Peyer's patch (tissue), 4 donors: ENCODE measurements around the gene XYLT1. TPM values are rescaled to one million over a fixed set of nuclear protein-coding genes. Genes with fewer than 3 reads are reported as not detected.

Source experiments
- DNase-seq, 3 donors: peaks; one replicate each; pipeline ENCODE4 v3.0.0-alpha.2; 2017 to 2019
- H3K27ac ChIP-seq, 4 donors: fragments of 200-600 bp; sonication (generic); one replicate each; pipeline ENCODE4 v1.5.1; 2016 to 2019
- H3K27me3 ChIP-seq, 2 donors: fragments of 200-600 bp; sonication (generic); one replicate each; pipeline ENCODE4 v1.5.1; 2019
- H3K36me3 ChIP-seq, 3 donors: fragments of 200-600 bp; sonication (generic); one replicate each; pipeline ENCODE4 v1.5.1; 2016 to 2019
- H3K4me1 ChIP-seq, 4 donors: fragments of 200-600 bp; sonication (generic); one replicate each; pipeline ENCODE4 v1.5.1; 2016 to 2019
- H3K4me3 ChIP-seq, 4 donors: fragments of 200-600 bp; sonication (generic); 1 replicate in 3 of 4; 2 replicates in 1 of 4; pipeline ENCODE4 v1.5.1; 2016 to 2019; ENCODE audit warnings: mild to moderate bottlenecking in 1 of 4
- H3K9me3 ChIP-seq, 4 donors: fragments of 200-600 bp; sonication (generic); one replicate each; pipeline ENCODE4 v1.5.1; 2016 to 2019; ENCODE audit warnings: mild to moderate bottlenecking in 1 of 4
- POLR2A ChIP-seq, 2 donors: fragments of 450-650 bp; IDR thresholded peaks; one replicate each; pipeline ENCODE4 v1.5.1; 2017; ENCODE audit warnings: antibody characterized with exemption in 2 of 2, mild to moderate bottlenecking in 2 of 2, moderate library complexity in 2 of 2
- total RNA-seq, 4 donors: library from RNA; depleted of rRNA; stranded (reverse); fragments of >200 nt; gene quantifications; one replicate each; pipeline ENCODE4 v1.1.0, GENCODE V29; 2016
- TF ChIP-seq, protein P1 (sequence below), 6 experiments: fragments of 450-650 bp in 4 of 6; fragments of 200-600 bp in 2 of 6; sonication (generic) in 1 of 6; IDR thresholded peaks; one replicate each; pipeline ENCODE4 v1.5.1; 2017 to 2019; ENCODE audit warnings: antibody characterized with exemption in 6 of 6, mild to moderate bottlenecking in 3 of 6, moderate library complexity in 1 of 6

The XYLT1 gene
- total RNA-seq, 4 donors from 2014 or later = 18.7 to 42.1 (median 37.7) TPM

DNA sequence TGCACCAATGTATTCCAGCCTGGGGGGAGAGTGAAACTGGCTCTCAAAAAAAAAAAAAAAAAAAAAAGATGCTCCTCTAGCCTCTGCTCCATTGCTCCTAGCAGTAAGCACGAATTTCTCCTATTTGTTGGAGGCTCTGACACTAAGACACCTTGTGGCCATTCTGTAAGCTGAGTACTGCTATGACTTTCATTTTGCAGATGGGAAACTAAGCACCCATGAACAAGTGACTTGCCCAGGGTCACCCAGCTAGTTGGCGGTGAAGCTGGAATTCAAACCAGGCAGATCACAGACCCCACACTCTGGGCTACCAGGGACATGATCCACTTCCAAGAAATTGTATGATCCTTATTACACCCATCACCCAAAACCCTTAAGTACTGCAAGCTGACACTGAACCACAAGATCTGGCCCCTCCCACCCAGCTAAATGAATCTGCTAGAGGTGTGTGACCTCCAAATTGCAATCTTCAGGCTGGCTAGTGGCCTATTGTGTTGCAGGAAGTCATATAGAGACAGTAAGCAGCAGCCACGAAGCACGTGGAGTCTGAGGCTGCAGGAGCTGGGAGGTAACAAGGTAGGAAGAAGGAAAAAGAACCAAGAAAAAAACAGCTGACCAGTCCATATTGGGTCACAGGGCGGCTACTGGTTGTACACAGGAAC is 209.4 kb downstream of the XYLT1 start:
- Histone ChIP-seq H3K36me3 (peaks cover 0 to 7% (median 0%) of the 10 kb centered on the region in 3 donors), H3K27ac (no peak overlapping the region), H3K27me3 (no peaks in the 10 kb centered on the region), H3K4me3 (no peak overlapping the region), H3K4me1 (peaks cover 0 to 13% (median 0%) of the 10 kb centered on the region in 4 donors), H3K9me3 (no peaks in the 10 kb centered on the region)
- DNase-seq = no peak
- no peak for TF ChIP-seq POLR2A (IDR thresholded peaks at IDR 0.05)
- TF ChIP-seq, protein P1, sequence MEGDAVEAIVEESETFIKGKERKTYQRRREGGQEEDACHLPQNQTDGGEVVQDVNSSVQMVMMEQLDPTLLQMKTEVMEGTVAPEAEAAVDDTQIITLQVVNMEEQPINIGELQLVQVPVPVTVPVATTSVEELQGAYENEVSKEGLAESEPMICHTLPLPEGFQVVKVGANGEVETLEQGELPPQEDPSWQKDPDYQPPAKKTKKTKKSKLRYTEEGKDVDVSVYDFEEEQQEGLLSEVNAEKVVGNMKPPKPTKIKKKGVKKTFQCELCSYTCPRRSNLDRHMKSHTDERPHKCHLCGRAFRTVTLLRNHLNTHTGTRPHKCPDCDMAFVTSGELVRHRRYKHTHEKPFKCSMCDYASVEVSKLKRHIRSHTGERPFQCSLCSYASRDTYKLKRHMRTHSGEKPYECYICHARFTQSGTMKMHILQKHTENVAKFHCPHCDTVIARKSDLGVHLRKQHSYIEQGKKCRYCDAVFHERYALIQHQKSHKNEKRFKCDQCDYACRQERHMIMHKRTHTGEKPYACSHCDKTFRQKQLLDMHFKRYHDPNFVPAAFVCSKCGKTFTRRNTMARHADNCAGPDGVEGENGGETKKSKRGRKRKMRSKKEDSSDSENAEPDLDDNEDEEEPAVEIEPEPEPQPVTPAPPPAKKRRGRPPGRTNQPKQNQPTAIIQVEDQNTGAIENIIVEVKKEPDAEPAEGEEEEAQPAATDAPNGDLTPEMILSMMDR (IDR thresholded peaks at IDR 0.05) = no peak

DNA sequence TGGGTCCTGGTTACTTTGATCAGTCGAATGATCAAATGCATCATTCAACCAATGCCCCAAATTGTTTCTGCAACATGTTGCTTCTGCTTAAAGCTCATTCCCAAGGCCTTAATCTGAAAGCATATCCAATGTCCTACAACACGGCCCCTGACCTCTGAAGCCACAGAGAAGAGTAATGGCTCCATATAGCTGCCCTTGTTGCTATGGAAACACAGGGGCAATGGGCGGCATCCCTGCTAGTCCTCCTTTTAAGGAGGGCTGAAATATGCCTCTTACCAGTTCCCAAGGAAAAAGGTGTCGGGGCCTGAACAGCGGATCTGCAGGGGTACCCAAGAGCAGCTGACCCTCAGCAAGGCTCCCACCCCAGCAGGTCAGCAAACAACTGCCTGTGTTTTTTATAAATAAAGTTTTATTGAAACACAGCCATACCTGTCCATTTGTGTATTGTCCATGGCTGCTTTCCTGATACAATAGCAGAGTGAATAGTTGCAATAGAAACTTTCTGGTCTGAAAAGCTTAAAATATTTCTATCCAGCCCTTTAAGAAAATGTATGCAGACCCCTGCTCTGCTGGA is 210.4 kb downstream of the XYLT1 start:
- Histone ChIP-seq H3K36me3 (peaks cover 0 to 7% (median 0%) of the 10 kb centered on the region in 3 donors), H3K27me3 (no peaks in the 10 kb centered on the region), H3K9me3 (no peaks in the 10 kb centered on the region), H3K27ac (no peak overlapping the region), H3K4me3 (no peak overlapping the region), H3K4me1 (peaks cover 0 to 13% (median 0%) of the 10 kb centered on the region in 4 donors)
- no peak for DNase-seq
- no peak for TF ChIP-seq POLR2A (IDR thresholded peaks at IDR 0.05)
- TF ChIP-seq, protein P1 (IDR thresholded peaks at IDR 0.05) = no peak

DNA sequence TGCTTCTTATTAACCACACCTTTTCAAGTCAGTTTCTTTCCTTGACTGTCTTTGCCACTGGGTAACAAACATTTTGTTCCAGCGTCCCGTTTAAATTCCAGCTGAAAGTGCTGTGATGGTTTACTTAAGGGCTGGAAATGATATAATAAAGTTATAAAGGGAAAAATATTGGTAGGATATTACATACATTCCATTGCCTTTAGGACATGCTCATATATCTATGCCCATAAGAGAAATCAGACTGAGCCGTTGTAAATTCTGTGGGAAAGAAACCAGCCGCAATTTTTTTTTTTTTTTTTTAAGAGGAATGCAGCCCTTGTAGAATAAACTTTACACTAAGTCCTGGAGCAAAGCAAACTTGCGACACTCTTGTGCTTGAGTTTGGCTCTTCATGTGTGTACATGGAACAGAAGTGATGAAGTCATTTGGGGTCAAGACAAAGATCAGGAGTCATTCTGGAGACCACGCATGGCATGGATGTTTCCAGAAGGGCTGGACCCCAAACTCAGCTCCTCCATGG is 210.9 kb downstream of the XYLT1 start:
- Histone ChIP-seq H3K27me3 (no peaks in the 10 kb centered on the region), H3K36me3 (peaks cover 0 to 7% (median 0%) of the 10 kb centered on the region in 3 donors), H3K9me3 (no peaks in the 10 kb centered on the region), H3K4me1 (peaks cover 0 to 13% (median 0%) of the 10 kb centered on the region in 4 donors), H3K4me3 (no peak overlapping the region), H3K27ac (peak overlapping the region in 3 of 4 donors; percentile 41 to 73 (median 45))
- TF ChIP-seq POLR2A (IDR thresholded peaks at IDR 0.05) = no peak
- DNase-seq = no peak

DNA sequence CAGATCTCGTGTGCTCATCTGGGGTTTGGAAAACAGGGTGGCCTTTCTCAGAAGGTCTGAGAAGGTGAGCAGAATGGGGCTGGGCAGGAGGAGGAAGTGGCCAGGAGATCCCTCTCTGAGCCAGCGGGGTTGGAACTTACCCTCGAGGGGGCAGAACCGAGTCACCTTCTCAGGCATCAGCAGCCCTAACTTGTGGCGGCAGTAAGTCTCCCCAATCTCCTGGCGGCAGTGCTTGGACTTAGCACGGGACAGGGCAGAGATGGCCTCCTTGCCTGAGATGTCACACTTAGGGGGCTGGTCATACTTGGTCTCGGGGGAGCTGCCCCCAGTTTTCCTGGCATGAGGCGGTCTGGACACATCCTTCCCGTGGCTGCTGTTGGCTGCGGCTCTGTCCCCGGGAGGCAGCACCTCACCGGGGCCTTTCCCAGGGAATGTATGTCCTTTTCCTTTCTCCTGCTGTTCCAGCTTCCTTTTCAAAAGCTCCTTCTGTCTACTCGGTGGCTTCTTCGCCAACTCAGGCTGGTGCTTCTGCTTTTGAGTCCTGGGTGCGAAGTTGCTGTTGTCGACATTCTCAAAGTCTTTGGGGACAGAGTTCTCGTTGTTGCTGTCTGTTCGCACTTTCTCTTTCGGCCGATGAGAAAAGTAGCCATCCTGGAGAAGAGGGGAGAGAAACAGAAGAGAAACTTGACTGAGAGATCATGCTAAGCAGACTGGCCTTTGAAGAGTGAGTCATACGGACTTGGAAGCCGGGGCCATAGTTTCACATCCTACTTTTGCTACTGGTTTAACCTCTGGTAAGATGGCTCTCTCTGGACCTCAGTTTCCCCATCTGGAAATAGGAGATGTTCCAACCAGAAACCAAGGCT is 211.7 kb downstream of the XYLT1 start:
- DNase-seq = peak in 2 of 3 donors; percentile 64 to 83
- Histone ChIP-seq H3K4me3 (peak overlapping the region in 2 of 4 donors; percentile 24 to 36), H3K9me3 (no peaks in the 10 kb centered on the region), H3K27me3 (no peaks in the 10 kb centered on the region), H3K4me1 (peaks cover 0 to 13% (median 0%) of the 10 kb centered on the region in 4 donors), H3K27ac (peak overlapping the region; percentile 7 to 80 (median 57)), H3K36me3 (peaks cover 0 to 7% (median 0%) of the 10 kb centered on the region in 3 donors)
- no peak for TF ChIP-seq POLR2A (IDR thresholded peaks at IDR 0.05)
- TF ChIP-seq, protein P1 (IDR thresholded peaks at IDR 0.05) = peak in 3 of 6 experiments; percentile 7 to 25 (median 17)

DNA sequence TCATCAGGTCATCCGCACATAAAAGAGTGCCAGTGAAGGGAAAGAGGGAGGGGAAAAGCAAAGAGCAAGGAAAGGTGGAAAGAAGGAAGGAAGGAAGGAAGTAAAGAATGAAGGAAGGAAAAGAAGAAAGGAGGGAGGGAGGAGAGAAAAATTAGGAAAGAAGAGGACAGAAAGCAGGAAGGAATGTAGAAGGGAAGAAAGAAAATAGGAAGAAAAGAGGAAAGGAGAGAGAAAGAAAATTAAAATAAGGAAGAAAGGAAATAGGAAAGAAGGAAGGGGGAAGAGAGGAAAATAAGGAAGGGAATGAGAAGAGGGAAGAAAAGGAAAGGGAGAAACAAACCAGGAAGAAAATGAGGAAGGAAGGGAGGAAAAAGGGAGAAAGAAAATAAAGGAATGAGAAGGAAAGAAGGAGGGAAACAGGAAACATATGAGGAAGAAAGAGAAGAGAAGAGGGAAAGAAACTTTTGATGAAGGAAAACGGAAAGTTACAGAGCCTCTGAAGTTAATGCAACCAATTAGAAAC is 212.6 kb downstream of the XYLT1 start:
- Histone ChIP-seq H3K27me3 (no peaks in the 10 kb centered on the region), H3K4me1 (peaks cover 0 to 13% (median 0%) of the 10 kb centered on the region in 4 donors), H3K9me3 (no peaks in the 10 kb centered on the region), H3K36me3 (peaks cover 0 to 7% (median 0%) of the 10 kb centered on the region in 3 donors), H3K27ac (no peak overlapping the region), H3K4me3 (no peak overlapping the region)
- TF ChIP-seq, protein P1 (IDR thresholded peaks at IDR 0.05) = no peak
- TF ChIP-seq POLR2A (IDR thresholded peaks at IDR 0.05) = no peak
- DNase-seq = no peak
